HepG2 (cell line): Measurements from ENCODE around the gene LOXL3. TPM values are rescaled to one million over a fixed set of nuclear protein-coding genes. Genes with fewer than 3 reads are reported as not detected.

Experiments used
- MAFK ChIP-seq, 2 experiments: IDR thresholded peaks in 1 of 2; conservative IDR thresholded peaks in 1 of 2; 2 replicates each; pipeline ENCODE4 v1.6.1; 2011; ENCODE audit warnings: improper control_type of control experiment in 2 of 2, low read length in 2 of 2
- NCOA1 ChIP-seq: sonication (generic); formaldehyde crosslinking; IDR thresholded peaks from 2 replicates; pipeline ENCODE4 v1.9.0; 2021; ENCODE audit warnings: missing genetic modification reagents
- NONO ChIP-seq, 2 experiments: fragments of 450-650 bp in 1 of 2; sonication (generic) in 1 of 2; formaldehyde crosslinking in 1 of 2; IDR thresholded peaks in 1 of 2; conservative IDR thresholded peaks in 1 of 2; 2 replicates each; pipeline versions ENCODE4 v1.6.1 to v1.8.0; 2017 to 2022; ENCODE audit warnings: mild to moderate bottlenecking in 1 of 2, missing genetic modification reagents in 1 of 2, moderate library complexity in 1 of 2
- SATB2 ChIP-seq: sonication (generic); formaldehyde crosslinking; IDR thresholded peaks from 2 replicates; pipeline ENCODE4 v1.5.0; 2020; ENCODE audit warnings: missing genetic modification reagents
- SYNCRIP ChIP-seq: fragments of 200-400 bp; formaldehyde crosslinking; IDR thresholded peaks from 2 replicates; pipeline ENCODE4 v1.6.1; 2018; ENCODE audit warnings: mild to moderate bottlenecking, low read depth, low read length; ENCODE audit not compliant: insufficient read depth
- TCF7 ChIP-seq: sonication (generic); IDR thresholded peaks from 2 replicates; pipeline ENCODE4 v1.6.1; 2016; ENCODE audit warnings: antibody characterized with exemption, low read depth
- THYN1 ChIP-seq: sonication (generic); formaldehyde crosslinking; IDR thresholded peaks from 2 replicates; pipeline ENCODE4 v1.8.1; 2023; ENCODE audit warnings: low read depth, mild to moderate bottlenecking, moderate library complexity, missing genetic modification reagents, borderline replicate concordance
- ZFX ChIP-seq: sonication (generic); formaldehyde crosslinking; IDR thresholded peaks from 2 replicates; pipeline ENCODE4 v1.4.0; 2020; ENCODE audit warnings: mild to moderate bottlenecking, low read depth, missing genetic modification reagents, moderate library complexity
- ZNF274 ChIP-seq: sonication (generic); formaldehyde crosslinking; IDR thresholded peaks from 2 replicates; pipeline ENCODE4 v1.5.1; 2020; ENCODE audit warnings: mild to moderate bottlenecking, missing genetic modification reagents
- ZNF460 ChIP-seq: sonication (generic); formaldehyde crosslinking; IDR thresholded peaks from 2 replicates; pipeline ENCODE4 v1.5.1; 2020; ENCODE audit warnings: missing genetic modification reagents, mild to moderate bottlenecking, borderline replicate concordance
- ZNF776 ChIP-seq: sonication (generic); formaldehyde crosslinking; IDR thresholded peaks from 2 replicates; pipeline ENCODE4 v1.4.0; 2020; ENCODE audit warnings: mild to moderate bottlenecking, missing genetic modification reagents
- ZSCAN12 ChIP-seq: sonication (generic); formaldehyde crosslinking; IDR thresholded peaks from 2 replicates; pipeline ENCODE4 v1.9.0; 2021; ENCODE audit warnings: mild to moderate bottlenecking, missing genetic modification reagents
- polyA plus RNA-seq, 8 experiments: library from polyadenylated mRNA; depleted of rRNA in 3 of 8; stranded (reverse) in 7 of 8; unstranded in 1 of 8; fragments of >200 nt; fragmentation: Illumina TruSeq in 4 of 8; extraction: Trizol in 4 of 8; gene quantifications; 2 replicates each; pipeline versions ENCODE4 v1.2.1 to v1.2.3, GENCODE V29; 2011 to 2016; ENCODE audit warnings: low read depth in 4 of 8, missing spikeins in 1 of 8, mixed read lengths in 1 of 8; ENCODE audit not compliant: insufficient read depth in 1 of 8
- total RNA-seq, 5 experiments: library from RNA; depleted of rRNA; stranded (reverse); fragments of >200 nt; fragmentation: Illumina TruSeq; extraction: Trizol; gene quantifications; 2 replicates each; pipeline ENCODE4 v1.2.3, GENCODE V29; 2016; ENCODE audit warnings: low read depth in 1 of 5
- TF ChIP-seq, protein P1 (sequence below): sonication (generic); formaldehyde crosslinking; IDR thresholded peaks from 2 replicates; pipeline ENCODE4 v1.4.0; 2020; ENCODE audit warnings: missing genetic modification reagents
- TF ChIP-seq, protein P2 (sequence below): sonication (generic); formaldehyde crosslinking; IDR thresholded peaks from 2 replicates; pipeline ENCODE4 v1.4.0; 2020; ENCODE audit warnings: mild to moderate bottlenecking, missing genetic modification reagents
- TF ChIP-seq, protein P3 (sequence below): sonication (generic); formaldehyde crosslinking; IDR thresholded peaks from 2 replicates; pipeline ENCODE4 v1.5.1; 2020; ENCODE audit warnings: missing genetic modification reagents, mild to moderate bottlenecking, borderline replicate concordance
- TF ChIP-seq, protein P4 (sequence below): sonication (generic); formaldehyde crosslinking; IDR thresholded peaks from 2 replicates; pipeline ENCODE4 v1.4.0; 2020; ENCODE audit warnings: mild to moderate bottlenecking, missing genetic modification reagents
- TF ChIP-seq, protein P5 (sequence below): sonication (generic); formaldehyde crosslinking; IDR thresholded peaks from 2 replicates; pipeline ENCODE4 v1.8.0; 2022; ENCODE audit warnings: mild to moderate bottlenecking, missing genetic modification reagents; ENCODE audit not compliant: insufficient replicate concordance
- TF ChIP-seq, protein P6 (sequence below): sonication (generic); formaldehyde crosslinking; IDR thresholded peaks from 2 replicates; pipeline ENCODE4 v1.4.0; 2020; ENCODE audit warnings: mild to moderate bottlenecking, missing genetic modification reagents

LOXL3 gene
- total and polyA plus RNA-seq, 2 of the 13 experiments (the other 11 are each of a cell fraction or from before 2014, with no cell fraction given): 0.55 to 6.5 TPM

DNA sequence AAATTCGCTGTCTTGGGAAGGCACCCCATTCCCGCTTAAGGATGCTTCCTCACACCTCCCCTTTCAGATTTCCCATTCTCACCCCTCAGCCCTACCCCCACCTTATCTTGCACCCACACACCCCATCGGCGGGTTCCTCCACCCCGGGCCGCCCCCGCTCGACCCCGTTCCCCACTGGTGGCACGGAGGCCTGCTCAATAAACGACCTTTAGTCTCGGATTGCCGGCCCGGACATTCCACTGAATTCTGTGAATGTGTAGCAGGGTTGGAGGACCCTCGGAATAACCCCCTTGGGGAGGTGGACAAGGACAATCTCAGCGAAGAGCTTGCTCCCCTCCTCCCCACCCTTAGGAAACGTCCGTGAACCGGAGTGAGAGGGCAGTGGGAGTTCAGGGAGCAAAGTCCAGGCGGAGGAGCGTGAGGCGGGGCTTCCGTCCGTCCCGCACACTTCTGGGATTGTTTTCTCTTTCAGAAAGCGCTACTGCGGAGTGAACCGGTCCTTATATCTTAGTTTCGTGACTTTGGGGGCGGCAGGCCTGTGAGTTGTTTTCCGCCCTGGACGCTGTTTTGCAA is 51.5 kb downstream of the LOXL3 start (continued):
- no peak for TF ChIP-seq SATB2 (CRISPR knock-in tag)
- TF ChIP-seq, protein P1, sequence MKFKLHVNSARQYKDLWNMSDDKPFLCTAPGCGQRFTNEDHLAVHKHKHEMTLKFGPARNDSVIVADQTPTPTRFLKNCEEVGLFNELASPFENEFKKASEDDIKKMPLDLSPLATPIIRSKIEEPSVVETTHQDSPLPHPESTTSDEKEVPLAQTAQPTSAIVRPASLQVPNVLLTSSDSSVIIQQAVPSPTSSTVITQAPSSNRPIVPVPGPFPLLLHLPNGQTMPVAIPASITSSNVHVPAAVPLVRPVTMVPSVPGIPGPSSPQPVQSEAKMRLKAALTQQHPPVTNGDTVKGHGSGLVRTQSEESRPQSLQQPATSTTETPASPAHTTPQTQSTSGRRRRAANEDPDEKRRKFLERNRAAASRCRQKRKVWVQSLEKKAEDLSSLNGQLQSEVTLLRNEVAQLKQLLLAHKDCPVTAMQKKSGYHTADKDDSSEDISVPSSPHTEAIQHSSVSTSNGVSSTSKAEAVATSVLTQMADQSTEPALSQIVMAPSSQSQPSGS (CRISPR knock-in tag): no peak
- TF ChIP-seq, protein P2, sequence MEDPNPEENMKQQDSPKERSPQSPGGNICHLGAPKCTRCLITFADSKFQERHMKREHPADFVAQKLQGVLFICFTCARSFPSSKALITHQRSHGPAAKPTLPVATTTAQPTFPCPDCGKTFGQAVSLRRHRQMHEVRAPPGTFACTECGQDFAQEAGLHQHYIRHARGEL (CRISPR knock-in tag): no peak
- TF ChIP-seq ZFX (CRISPR knock-in tag): peak; percentile 77; the same call in 1 of the 2 replicates
- TF ChIP-seq ZNF776 (CRISPR knock-in tag): no peak
- TF ChIP-seq, protein P3, sequence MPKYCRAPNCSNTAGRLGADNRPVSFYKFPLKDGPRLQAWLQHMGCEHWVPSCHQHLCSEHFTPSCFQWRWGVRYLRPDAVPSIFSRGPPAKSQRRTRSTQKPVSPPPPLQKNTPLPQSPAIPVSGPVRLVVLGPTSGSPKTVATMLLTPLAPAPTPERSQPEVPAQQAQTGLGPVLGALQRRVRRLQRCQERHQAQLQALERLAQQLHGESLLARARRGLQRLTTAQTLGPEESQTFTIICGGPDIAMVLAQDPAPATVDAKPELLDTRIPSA (CRISPR knock-in tag): no peak
- TF ChIP-seq THYN1 (CRISPR knock-in tag): no peak
- no peak for TF ChIP-seq ZSCAN12 (CRISPR knock-in tag)
- TF ChIP-seq, protein P4, sequence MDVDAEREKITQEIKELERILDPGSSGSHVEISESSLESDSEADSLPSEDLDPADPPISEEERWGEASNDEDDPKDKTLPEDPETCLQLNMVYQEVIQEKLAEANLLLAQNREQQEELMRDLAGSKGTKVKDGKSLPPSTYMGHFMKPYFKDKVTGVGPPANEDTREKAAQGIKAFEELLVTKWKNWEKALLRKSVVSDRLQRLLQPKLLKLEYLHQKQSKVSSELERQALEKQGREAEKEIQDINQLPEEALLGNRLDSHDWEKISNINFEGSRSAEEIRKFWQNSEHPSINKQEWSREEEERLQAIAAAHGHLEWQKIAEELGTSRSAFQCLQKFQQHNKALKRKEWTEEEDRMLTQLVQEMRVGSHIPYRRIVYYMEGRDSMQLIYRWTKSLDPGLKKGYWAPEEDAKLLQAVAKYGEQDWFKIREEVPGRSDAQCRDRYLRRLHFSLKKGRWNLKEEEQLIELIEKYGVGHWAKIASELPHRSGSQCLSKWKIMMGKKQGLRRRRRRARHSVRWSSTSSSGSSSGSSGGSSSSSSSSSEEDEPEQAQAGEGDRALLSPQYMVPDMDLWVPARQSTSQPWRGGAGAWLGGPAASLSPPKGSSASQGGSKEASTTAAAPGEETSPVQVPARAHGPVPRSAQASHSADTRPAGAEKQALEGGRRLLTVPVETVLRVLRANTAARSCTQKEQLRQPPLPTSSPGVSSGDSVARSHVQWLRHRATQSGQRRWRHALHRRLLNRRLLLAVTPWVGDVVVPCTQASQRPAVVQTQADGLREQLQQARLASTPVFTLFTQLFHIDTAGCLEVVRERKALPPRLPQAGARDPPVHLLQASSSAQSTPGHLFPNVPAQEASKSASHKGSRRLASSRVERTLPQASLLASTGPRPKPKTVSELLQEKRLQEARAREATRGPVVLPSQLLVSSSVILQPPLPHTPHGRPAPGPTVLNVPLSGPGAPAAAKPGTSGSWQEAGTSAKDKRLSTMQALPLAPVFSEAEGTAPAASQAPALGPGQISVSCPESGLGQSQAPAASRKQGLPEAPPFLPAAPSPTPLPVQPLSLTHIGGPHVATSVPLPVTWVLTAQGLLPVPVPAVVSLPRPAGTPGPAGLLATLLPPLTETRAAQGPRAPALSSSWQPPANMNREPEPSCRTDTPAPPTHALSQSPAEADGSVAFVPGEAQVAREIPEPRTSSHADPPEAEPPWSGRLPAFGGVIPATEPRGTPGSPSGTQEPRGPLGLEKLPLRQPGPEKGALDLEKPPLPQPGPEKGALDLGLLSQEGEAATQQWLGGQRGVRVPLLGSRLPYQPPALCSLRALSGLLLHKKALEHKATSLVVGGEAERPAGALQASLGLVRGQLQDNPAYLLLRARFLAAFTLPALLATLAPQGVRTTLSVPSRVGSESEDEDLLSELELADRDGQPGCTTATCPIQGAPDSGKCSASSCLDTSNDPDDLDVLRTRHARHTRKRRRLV (CRISPR knock-in tag): no peak; the same call in 1 of the 2 replicates
- no peak for TF ChIP-seq MAFK (conservative IDR thresholded peaks at IDR 0.05 in 1 of 2, IDR thresholded peaks at IDR 0.05 in 1 of 2; ENCODE audit: low read length in 2 of 2)
- TF ChIP-seq ZNF460 (CRISPR knock-in tag): no peak
- no peak for TF ChIP-seq ZNF274
- TF ChIP-seq NCOA1 (CRISPR knock-in tag): no peak; the same call in 1 of the 2 replicates
- TF ChIP-seq, protein P5, sequence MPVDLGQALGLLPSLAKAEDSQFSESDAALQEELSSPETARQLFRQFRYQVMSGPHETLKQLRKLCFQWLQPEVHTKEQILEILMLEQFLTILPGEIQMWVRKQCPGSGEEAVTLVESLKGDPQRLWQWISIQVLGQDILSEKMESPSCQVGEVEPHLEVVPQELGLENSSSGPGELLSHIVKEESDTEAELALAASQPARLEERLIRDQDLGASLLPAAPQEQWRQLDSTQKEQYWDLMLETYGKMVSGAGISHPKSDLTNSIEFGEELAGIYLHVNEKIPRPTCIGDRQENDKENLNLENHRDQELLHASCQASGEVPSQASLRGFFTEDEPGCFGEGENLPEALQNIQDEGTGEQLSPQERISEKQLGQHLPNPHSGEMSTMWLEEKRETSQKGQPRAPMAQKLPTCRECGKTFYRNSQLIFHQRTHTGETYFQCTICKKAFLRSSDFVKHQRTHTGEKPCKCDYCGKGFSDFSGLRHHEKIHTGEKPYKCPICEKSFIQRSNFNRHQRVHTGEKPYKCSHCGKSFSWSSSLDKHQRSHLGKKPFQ (CRISPR knock-in tag): no peak
- no peak for TF ChIP-seq NONO (IDR thresholded peaks at IDR 0.05)
- TF ChIP-seq NONO (CRISPR knock-in tag; conservative IDR thresholded peaks at IDR 0.05): peak; percentile 89
- TF ChIP-seq TCF7: 0 out of 2 replicates have a peak, but pooled peaks have one; percentile 11
- no peak for TF ChIP-seq SYNCRIP
- TF ChIP-seq, protein P6, sequence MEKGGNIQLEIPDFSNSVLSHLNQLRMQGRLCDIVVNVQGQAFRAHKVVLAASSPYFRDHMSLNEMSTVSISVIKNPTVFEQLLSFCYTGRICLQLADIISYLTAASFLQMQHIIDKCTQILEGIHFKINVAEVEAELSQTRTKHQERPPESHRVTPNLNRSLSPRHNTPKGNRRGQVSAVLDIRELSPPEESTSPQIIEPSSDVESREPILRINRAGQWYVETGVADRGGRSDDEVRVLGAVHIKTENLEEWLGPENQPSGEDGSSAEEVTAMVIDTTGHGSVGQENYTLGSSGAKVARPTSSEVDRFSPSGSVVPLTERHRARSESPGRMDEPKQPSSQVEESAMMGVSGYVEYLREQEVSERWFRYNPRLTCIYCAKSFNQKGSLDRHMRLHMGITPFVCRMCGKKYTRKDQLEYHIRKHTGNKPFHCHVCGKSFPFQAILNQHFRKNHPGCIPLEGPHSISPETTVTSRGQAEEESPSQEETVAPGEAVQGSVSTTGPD (CRISPR knock-in tag): no peak
